ENCODE results near the gene CORO6.

DNA sequence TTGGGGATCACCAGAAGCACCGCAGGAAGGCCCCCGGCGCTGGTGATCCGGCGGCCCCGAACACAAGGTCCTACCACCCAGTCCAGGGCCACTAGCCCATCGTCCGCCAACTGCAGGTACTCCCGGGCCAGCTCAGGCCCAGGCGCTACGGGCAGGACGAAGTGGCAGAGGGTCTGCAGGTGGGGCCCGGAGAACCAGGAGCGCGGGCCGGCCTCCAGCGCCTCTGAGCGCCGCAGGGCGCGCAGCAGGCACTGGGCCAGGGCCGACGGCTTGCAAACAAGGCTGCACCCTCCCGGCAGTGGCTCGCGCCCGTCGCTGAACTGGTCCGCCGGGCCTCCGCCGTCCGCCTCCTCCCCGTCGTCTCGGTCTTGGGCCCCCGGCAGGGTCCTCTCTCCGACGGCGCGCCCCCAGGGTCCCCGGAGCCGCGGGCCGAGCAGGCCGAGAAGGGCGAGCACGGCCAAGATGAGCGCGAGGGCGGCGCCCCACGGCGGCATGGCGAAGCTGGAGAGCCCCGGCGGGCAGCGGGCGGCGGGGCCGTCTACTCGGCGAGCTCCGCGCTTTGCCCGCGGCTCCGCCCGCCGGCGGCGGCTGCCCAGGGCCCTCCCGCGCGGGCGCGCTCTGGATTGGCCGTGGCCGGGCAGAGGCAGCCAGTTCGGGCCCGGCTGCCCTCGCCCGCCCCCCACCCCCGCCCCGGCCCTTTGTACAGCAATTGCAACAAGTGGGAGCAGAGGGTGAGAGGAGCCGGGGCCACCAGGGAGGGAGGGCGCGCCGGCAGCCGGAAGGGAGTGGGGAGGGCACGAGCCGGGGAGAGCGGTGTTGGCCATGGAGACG is 56.0 kb downstream of the CORO6 start, which contains the start of gene ABHD15:
- TF ChIP-seq SUZ12 (IDR thresholded peaks at IDR 0.05; ENCODE audit: extremely low read depth, insufficient read depth, insufficient read length): no peak
- no peak for TF ChIP-seq ZNF274 (IDR thresholded peaks at IDR 0.05; ENCODE audit: low read depth, low read length)
- TF ChIP-seq YY1 (IDR thresholded peaks at IDR 0.05; ENCODE audit: insufficient read depth, insufficient read length): no peak

All from NT2/D1 (cell line).